Astrocyte (in vitro differentiated cells and primary cell): ENCODE results near the gene FSTL5. TPM values are rescaled to one million over a fixed set of nuclear protein-coding genes. Genes with fewer than 3 reads are reported as not detected.

Experiments used
- DNase-seq: peaks from one replicate; pipeline ENCODE4 v3.0.0-alpha.2; 2010; ENCODE audit warnings: low read depth
- FAIRE-seq: peaks from 2 replicates; lab custom pipeline; 2011; peaks lifted over from hg19 to GRCh38; lab: Jason Lieb, UNC
- H2AFZ ChIP-seq: 2 replicates; pipeline ENCODE4 v1.6.0; 2012; ENCODE audit warnings: low read depth, low read length, inconsistent platforms
- H3K27ac ChIP-seq: 2 replicates; pipeline ENCODE4 v1.5.1; 2011; ENCODE audit warnings: low read depth, low read length, inconsistent platforms
- H3K27me3 ChIP-seq: 2 replicates; pipeline ENCODE4 v1.6.0; 2011; ENCODE audit warnings: low read length, inconsistent platforms; ENCODE audit not compliant: insufficient read depth
- H3K36me3 ChIP-seq: 2 replicates; pipeline ENCODE4 v1.5.1; 2011; ENCODE audit warnings: low read length, inconsistent platforms; ENCODE audit not compliant: insufficient read depth
- H3K4me1 ChIP-seq: 2 replicates; pipeline ENCODE4 v1.5.1; 2011; ENCODE audit warnings: low read length, inconsistent platforms; ENCODE audit not compliant: insufficient read depth
- H3K4me2 ChIP-seq: 2 replicates; pipeline ENCODE4 v1.6.0; 2012; ENCODE audit warnings: low read length, inconsistent platforms
- H3K4me3 ChIP-seq: 2 replicates; pipeline ENCODE4 v1.5.1; 2011; ENCODE audit warnings: low read depth, mild to moderate bottlenecking, low read length, inconsistent platforms; ENCODE audit not compliant: insufficient read depth
- H3K79me2 ChIP-seq: 2 replicates; pipeline ENCODE4 v1.6.0; 2012; ENCODE audit warnings: mild to moderate bottlenecking, low read length, inconsistent platforms; ENCODE audit not compliant: insufficient read depth
- H3K9ac ChIP-seq: 2 replicates; pipeline ENCODE4 v1.6.0; 2012; ENCODE audit warnings: mild to moderate bottlenecking, low read length, inconsistent platforms
- H3K9me3 ChIP-seq: 2 replicates; pipeline ENCODE4 v1.5.1; 2012; ENCODE audit warnings: low read depth, mild to moderate bottlenecking, low read length, inconsistent platforms; ENCODE audit not compliant: insufficient read depth
- H4K20me1 ChIP-seq: 2 replicates; pipeline ENCODE4 v1.6.0; 2012; ENCODE audit warnings: low read length, inconsistent platforms; ENCODE audit not compliant: insufficient read depth
- H3K27ac Mint-ChIP-seq: one replicate; pipeline ENCODE4 v1.8.0; 2021; ENCODE audit warnings: mild to moderate bottlenecking, mixed read lengths; ENCODE audit not compliant: unreplicated experiment
- H3K27me3 Mint-ChIP-seq: one replicate; pipeline ENCODE4 v1.8.0; 2021; ENCODE audit warnings: low read depth, mixed read lengths; ENCODE audit not compliant: unreplicated experiment
- H3K36me3 Mint-ChIP-seq: one replicate; pipeline ENCODE4 v1.8.0; 2021; ENCODE audit warnings: low read depth, mixed read lengths; ENCODE audit not compliant: unreplicated experiment
- H3K4me1 Mint-ChIP-seq: one replicate; pipeline ENCODE4 v1.8.0; 2021; ENCODE audit warnings: low read depth, mixed read lengths; ENCODE audit not compliant: unreplicated experiment
- H3K4me3 Mint-ChIP-seq: one replicate; pipeline ENCODE4 v1.8.0; 2021; ENCODE audit warnings: mild to moderate bottlenecking, moderate library complexity, mixed read lengths; ENCODE audit not compliant: unreplicated experiment
- H3K9me3 Mint-ChIP-seq: one replicate; pipeline ENCODE4 v1.8.0; 2021; ENCODE audit warnings: mild to moderate bottlenecking, mixed read lengths; ENCODE audit not compliant: unreplicated experiment
- CTCF ChIP-seq: IDR thresholded peaks from 2 replicates; pipeline ENCODE4 v1.5.1; 2011; ENCODE audit warnings: low read depth, mild to moderate bottlenecking, inconsistent platforms, low read length, moderate library complexity; ENCODE audit not compliant: insufficient read depth
- EZH2 ChIP-seq: IDR thresholded peaks from 2 replicates; pipeline ENCODE4 v1.6.1; 2012; ENCODE audit warnings: mild to moderate bottlenecking, low read length, inconsistent platforms; ENCODE audit not compliant: insufficient read depth
- total RNA-seq: library from RNA; stranded (reverse); gene quantifications from 2 replicates; pipeline ENCODE4 v1.2.1, GENCODE V29; 2021

FSTL5 gene
- total RNA-seq, 1 donor from 2014 or later, result 0.43 TPM

- Histone ChIP-seq H3K4me1 (no peaks in the 10 kb centered on the region), H2AFZ (no peak overlapping the region), H3K4me3 (no peak overlapping the region), H3K27me3 (no peaks in the 10 kb centered on the region), H3K4me2 (no peak overlapping the region), H3K79me2 (no peaks in the 10 kb centered on the region), H3K27ac (no peak overlapping the region), H3K36me3 (no peaks in the 10 kb centered on the region), H3K9me3 (no peaks in the 10 kb centered on the region), H4K20me1 (no peaks in the 10 kb centered on the region), H3K9ac (no peak overlapping the region)
- peaks cover 2% of the 10 kb centered on the region for H3K27me3 Mint-ChIP-seq
- TF ChIP-seq EZH2 (no peak), CTCF (no peak)
- no peak overlapping the region for H3K27ac Mint-ChIP-seq
- peaks cover 6% of the 10 kb centered on the region for H3K9me3 Mint-ChIP-seq
- H3K4me3 Mint-ChIP-seq, result no peak overlapping the region
- FAIRE-seq (no peak), DNase-seq (peak; percentile 37)
- H3K4me1 Mint-ChIP-seq, result peaks cover 3% of the 10 kb centered on the region
- no peaks in the 10 kb centered on the region for H3K36me3 Mint-ChIP-seq
Observed at GRCh38 chr4:161403781-161404180, 760.0 kb downstream of the FSTL5 start.

- Mint-ChIP-seq H3K36me3 (no peaks in the 10 kb centered on the region), H3K4me3 (no peak overlapping the region), H3K4me1 (no peaks in the 10 kb centered on the region), H3K9me3 (no peaks in the 10 kb centered on the region), H3K27ac (no peak overlapping the region), H3K27me3 (no peaks in the 10 kb centered on the region)
- no peak overlapping the region for H3K9ac ChIP-seq
- DNase-seq (no peak), FAIRE-seq (no peak)
- TF ChIP-seq CTCF (no peak), EZH2 (no peak)
- H4K20me1 ChIP-seq, result no peaks in the 10 kb centered on the region
- no peaks in the 10 kb centered on the region for H3K36me3 ChIP-seq
- H2AFZ ChIP-seq, result no peak overlapping the region
- H3K4me2 ChIP-seq, result no peak overlapping the region
- H3K4me3 ChIP-seq, result no peak overlapping the region
- H3K9me3 ChIP-seq, result no peaks in the 10 kb centered on the region
- no peaks in the 10 kb centered on the region for H3K79me2 ChIP-seq
- H3K4me1 ChIP-seq, result no peaks in the 10 kb centered on the region
- H3K27me3 ChIP-seq, result no peaks in the 10 kb centered on the region
- no peak overlapping the region for H3K27ac ChIP-seq
Observed at GRCh38 chr4:161393602-161394001, 770.2 kb downstream of the FSTL5 start.

GRCh38 chr4:161382655-161383054 is 781.1 kb downstream of the FSTL5 start:
- Mint-ChIP-seq H3K9me3 (no peaks in the 10 kb centered on the region), H3K36me3 (no peaks in the 10 kb centered on the region), H3K27ac (no peak overlapping the region), H3K27me3 (no peaks in the 10 kb centered on the region), H3K4me3 (no peak overlapping the region), H3K4me1 (no peaks in the 10 kb centered on the region)
- TF ChIP-seq CTCF, result no peak
- no peak for TF ChIP-seq EZH2
- no peaks in the 10 kb centered on the region for H3K79me2 ChIP-seq
- H2AFZ ChIP-seq, result no peak overlapping the region
- no peak overlapping the region for H3K27ac ChIP-seq
- H3K9me3 ChIP-seq, result no peaks in the 10 kb centered on the region
- H3K27me3 ChIP-seq, result no peaks in the 10 kb centered on the region
- H3K4me3 ChIP-seq, result no peak overlapping the region
- H3K36me3 ChIP-seq, result no peaks in the 10 kb centered on the region
- no peaks in the 10 kb centered on the region for H4K20me1 ChIP-seq
- FAIRE-seq, result no peak
- no peaks in the 10 kb centered on the region for H3K4me1 ChIP-seq
- no peak overlapping the region for H3K4me2 ChIP-seq
- no peak for DNase-seq
- H3K9ac ChIP-seq, result no peak overlapping the region
